DOHH2 (cell line): Measurements from ENCODE around the gene FGG.

Source experiments
- EZH2phosphoT487 ChIP-seq: fragments of 200-600 bp; sonication (generic); IDR thresholded peaks from 2 replicates; pipeline ENCODE4 v1.6.1; 2017; ENCODE audit warnings: borderline replicate concordance, mild to moderate bottlenecking, antibody characterized with exemption, low read length, moderate library complexity, mixed read lengths
- TF ChIP-seq, protein P1 (sequence below): fragments of 200-600 bp; sonication (generic); IDR thresholded peaks from one replicate; pipeline ENCODE4 v1.5.1; 2014; ENCODE audit warnings: antibody characterized with exemption, mild to moderate bottlenecking, low read depth, low read length; ENCODE audit not compliant: poor library complexity, severe bottlenecking

DNA sequence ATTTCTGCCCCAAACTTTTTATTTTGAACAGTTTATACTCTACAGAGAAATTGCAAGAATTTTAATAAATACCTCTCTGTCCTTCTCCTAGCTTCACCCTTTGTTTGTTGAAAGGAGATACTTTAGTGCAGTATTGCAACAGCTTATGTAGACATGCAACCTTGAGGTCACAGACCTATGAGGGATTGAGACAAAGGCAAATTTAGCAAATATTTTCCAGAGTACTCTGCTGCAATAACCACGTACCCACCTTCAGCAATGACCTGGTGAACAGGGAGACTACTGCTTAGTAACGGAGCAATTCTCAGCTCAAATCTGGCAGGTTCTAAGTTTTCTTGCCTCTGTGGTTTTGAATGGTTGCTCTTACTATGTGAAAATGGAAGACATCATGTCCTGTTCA is 35.1 kb downstream of the FGG start:
- TF ChIP-seq, protein P1, sequence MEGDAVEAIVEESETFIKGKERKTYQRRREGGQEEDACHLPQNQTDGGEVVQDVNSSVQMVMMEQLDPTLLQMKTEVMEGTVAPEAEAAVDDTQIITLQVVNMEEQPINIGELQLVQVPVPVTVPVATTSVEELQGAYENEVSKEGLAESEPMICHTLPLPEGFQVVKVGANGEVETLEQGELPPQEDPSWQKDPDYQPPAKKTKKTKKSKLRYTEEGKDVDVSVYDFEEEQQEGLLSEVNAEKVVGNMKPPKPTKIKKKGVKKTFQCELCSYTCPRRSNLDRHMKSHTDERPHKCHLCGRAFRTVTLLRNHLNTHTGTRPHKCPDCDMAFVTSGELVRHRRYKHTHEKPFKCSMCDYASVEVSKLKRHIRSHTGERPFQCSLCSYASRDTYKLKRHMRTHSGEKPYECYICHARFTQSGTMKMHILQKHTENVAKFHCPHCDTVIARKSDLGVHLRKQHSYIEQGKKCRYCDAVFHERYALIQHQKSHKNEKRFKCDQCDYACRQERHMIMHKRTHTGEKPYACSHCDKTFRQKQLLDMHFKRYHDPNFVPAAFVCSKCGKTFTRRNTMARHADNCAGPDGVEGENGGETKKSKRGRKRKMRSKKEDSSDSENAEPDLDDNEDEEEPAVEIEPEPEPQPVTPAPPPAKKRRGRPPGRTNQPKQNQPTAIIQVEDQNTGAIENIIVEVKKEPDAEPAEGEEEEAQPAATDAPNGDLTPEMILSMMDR, result no peak
- TF ChIP-seq EZH2phosphoT487, result no peak
